ENCODE data around the gene SYT1.
"Not testable (repeated sequence)": the region's sequence is repeated elsewhere in the genome, so short reads cannot be mapped to it uniquely, and the experiment has no call there.

Gene SYT1

GRCh38 chr12:78864403-78864869, at the start of gene SYT1:
Gene SYT1 (plus strand): TSS chr12:78864774.
- in situ Hi-C loops (cut with MboI; ENCODE audit: low pct_unique_long_range_greater_than_20kb, low sequenced_read_pairs): no loop called here
- DNase-seq: no peak

GRCh38 chr12:78818487-78818886, 46.1 kb upstream of the SYT1 start:
- no peak for DNase-seq
- in situ Hi-C loops (cut with MboI; ENCODE audit: low pct_unique_long_range_greater_than_20kb, low sequenced_read_pairs): no loop called here

GRCh38 chr12:78820946-78821345, 43.6 kb upstream of the SYT1 start:
- in situ Hi-C loops (cut with MboI; ENCODE audit: low pct_unique_long_range_greater_than_20kb, low sequenced_read_pairs): no loop called here
- no peak for DNase-seq

- in situ Hi-C loops (cut with MboI; ENCODE audit: low pct_unique_long_range_greater_than_20kb, low sequenced_read_pairs): no loop called here
- DNase-seq: no peak
Observed at GRCh38 chr12:78824918-78825317, 39.7 kb upstream of the SYT1 start.

- DNase-seq: no peak
- in situ Hi-C loops (cut with MboI; ENCODE audit: low pct_unique_long_range_greater_than_20kb, low sequenced_read_pairs): no loop called here
Observed at GRCh38 chr12:78829690-78830089, 34.9 kb upstream of the SYT1 start.

GRCh38 chr12:78835493-78835892, 29.1 kb upstream of the SYT1 start:
- DNase-seq: no peak
- in situ Hi-C loops (cut with MboI; ENCODE audit: low pct_unique_long_range_greater_than_20kb, low sequenced_read_pairs): no loop called here

GRCh38 chr12:78840518-78841019, 24.0 kb upstream of the SYT1 start:
- DNase-seq; in situ Hi-C loops (cut with MboI; ENCODE audit: low pct_unique_long_range_greater_than_20kb, low sequenced_read_pairs): not testable (repeated sequence)

- no peak for DNase-seq
- in situ Hi-C loops (cut with MboI; ENCODE audit: low pct_unique_long_range_greater_than_20kb, low sequenced_read_pairs): no loop called here
Observed at GRCh38 chr12:78853231-78853630, 11.3 kb upstream of the SYT1 start.

GRCh38 chr12:78863482-78864402, 832 bp upstream of the SYT1 start:
- in situ Hi-C loops (cut with MboI; ENCODE audit: low pct_unique_long_range_greater_than_20kb, low sequenced_read_pairs): no loop called here
- no peak for DNase-seq

GRCh38 chr12:78864870-78865463, 393 bp downstream of the SYT1 start:
- in situ Hi-C loops (cut with MboI; ENCODE audit: low pct_unique_long_range_greater_than_20kb, low sequenced_read_pairs): no loop called here
- no peak for DNase-seq

- in situ Hi-C loops (cut with MboI; ENCODE audit: low pct_unique_long_range_greater_than_20kb, low sequenced_read_pairs): no loop called here
- no peak for DNase-seq
Observed at GRCh38 chr12:78865516-78865915, 942 bp downstream of the SYT1 start.

GRCh38 chr12:78866518-78866917, 1.9 kb downstream of the SYT1 start:
- in situ Hi-C loops (cut with MboI; ENCODE audit: low pct_unique_long_range_greater_than_20kb, low sequenced_read_pairs): no loop called here
- no peak for DNase-seq

GRCh38 chr12:78870539-78870938, 6.0 kb downstream of the SYT1 start:
- DNase-seq: no peak
- in situ Hi-C loops (cut with MboI; ENCODE audit: low pct_unique_long_range_greater_than_20kb, low sequenced_read_pairs): no loop called here

- DNase-seq: no peak
- in situ Hi-C loops (cut with MboI; ENCODE audit: low pct_unique_long_range_greater_than_20kb, low sequenced_read_pairs): no loop called here
Observed at GRCh38 chr12:78871566-78871965, 7.0 kb downstream of the SYT1 start.

GRCh38 chr12:78878459-78878858, 13.9 kb downstream of the SYT1 start:
- in situ Hi-C loops (cut with MboI; ENCODE audit: low pct_unique_long_range_greater_than_20kb, low sequenced_read_pairs): no loop called here
- no peak for DNase-seq

- DNase-seq: no peak
- in situ Hi-C loops (cut with MboI; ENCODE audit: low pct_unique_long_range_greater_than_20kb, low sequenced_read_pairs): no loop called here
Observed at GRCh38 chr12:78878866-78879265, 14.3 kb downstream of the SYT1 start.

- DNase-seq: no peak
- in situ Hi-C loops (cut with MboI; ENCODE audit: low pct_unique_long_range_greater_than_20kb, low sequenced_read_pairs): no loop called here
Observed at GRCh38 chr12:78880078-78880477, 15.5 kb downstream of the SYT1 start.

- in situ Hi-C loops (cut with MboI; ENCODE audit: low pct_unique_long_range_greater_than_20kb, low sequenced_read_pairs): no loop called here
- DNase-seq: no peak
Observed at GRCh38 chr12:78881685-78882084, 17.1 kb downstream of the SYT1 start.

GRCh38 chr12:78885466-78885865, 20.9 kb downstream of the SYT1 start:
- in situ Hi-C loops (cut with MboI; ENCODE audit: low pct_unique_long_range_greater_than_20kb, low sequenced_read_pairs): no loop called here
- no peak for DNase-seq

- in situ Hi-C loops (cut with MboI; ENCODE audit: low pct_unique_long_range_greater_than_20kb, low sequenced_read_pairs): no loop called here
- DNase-seq: no peak
Observed at GRCh38 chr12:78886719-78887407, 22.3 kb downstream of the SYT1 start.

Measured in KBM-7 (cell line).